ENCODE data around the gene HSPA12B. TPM values are rescaled to one million over a fixed set of nuclear protein-coding genes. Genes with fewer than 3 reads are reported as not detected.
A peak's percentile ranks its signal among the peaks of the same experiment; 100 is the strongest.

HSPA12B gene
- total and polyA plus RNA-seq, 7 donors: 0.69 to 10.5 (median 6.1) TPM

GRCh38 chr20:3733119-3733995 is 872 bp downstream of the HSPA12B start:
- peaks cover 0 to 8% (median 4%) of the 10 kb centered on the region in 4 donors for H3K4me1 ChIP-seq
- WGBS, 2 donors: 83% methylated on average over 20 of the region's 20 CpGs
- intact Hi-C loops (cut with DNase I): no loop called here
- no peak for DNase-seq
- no peaks in the 10 kb centered on the region for H3K36me3 ChIP-seq
- peaks cover 14 to 35% (median 16%) of the 10 kb centered on the region in 3 donors for H3K27me3 ChIP-seq
- peak overlapping the region; percentile 13 to 72 (median 47) for H3K27ac ChIP-seq
- TF ChIP-seq POLR2AphosphoS5 (IDR thresholded peaks at IDR 0.05): no peak
- TF ChIP-seq CTCF (IDR thresholded peaks at IDR 0.05): no peak
- no peak for TF ChIP-seq POLR2A (IDR thresholded peaks at IDR 0.05)
- TF ChIP-seq EP300 (IDR thresholded peaks at IDR 0.05): no peak
- H3K9me3 ChIP-seq: no peaks in the 10 kb centered on the region
- peak overlapping the region; percentile 26 to 44 (median 38) for H3K4me3 ChIP-seq

GRCh38 chr20:3734111-3734843 is 1.8 kb downstream of the HSPA12B start:
- TF ChIP-seq POLR2AphosphoS5 (IDR thresholded peaks at IDR 0.05) (no peak), CTCF (IDR thresholded peaks at IDR 0.05) (no peak), POLR2A (IDR thresholded peaks at IDR 0.05) (no peak)
- Histone ChIP-seq H3K9me3 (no peaks in the 10 kb centered on the region), H3K27ac (peak overlapping the region; percentile 13 to 72 (median 47)), H3K36me3 (no peaks in the 10 kb centered on the region), H3K27me3 (peaks cover 14 to 29% (median 16%) of the 10 kb centered on the region in 3 donors), H3K4me3 (peak overlapping the region in 2 of 4 donors; percentile 44), H3K4me1 (peaks cover 0 to 8% (median 4%) of the 10 kb centered on the region in 4 donors)
- DNase-seq: peak; percentile 71
- intact Hi-C loops (cut with DNase I): no loop called here
- WGBS, 2 donors: 35 to 66% methylated on average over 12 of the region's 12 CpGs

GRCh38 chr20:3735768-3736167 is 3.3 kb downstream of the HSPA12B start:
- H3K4me1 ChIP-seq: peaks cover 0 to 8% (median 4%) of the 10 kb centered on the region in 4 donors
- no peak for TF ChIP-seq POLR2AphosphoS5 (IDR thresholded peaks at IDR 0.05)
- no peak for TF ChIP-seq POLR2A (IDR thresholded peaks at IDR 0.05)
- no peak for TF ChIP-seq EP300 (IDR thresholded peaks at IDR 0.05)
- H3K4me3 ChIP-seq: no peak overlapping the region
- DNase-seq: no peak
- 22 to 68% methylated on average over 4 of the region's 4 CpGs for WGBS, 2 donors
- H3K27ac ChIP-seq: no peak overlapping the region
- intact Hi-C loops (cut with DNase I): no loop called here
- H3K27me3 ChIP-seq: peaks cover 14 to 28% (median 16%) of the 10 kb centered on the region in 3 donors
- no peaks in the 10 kb centered on the region for H3K36me3 ChIP-seq
- H3K9me3 ChIP-seq: no peaks in the 10 kb centered on the region

GRCh38 chr20:3738111-3739053 is 5.9 kb downstream of the HSPA12B start:
- H3K36me3 ChIP-seq: no peaks in the 10 kb centered on the region
- H3K4me1 ChIP-seq: no peaks in the 10 kb centered on the region
- no peak overlapping the region for H3K27ac ChIP-seq
- intact Hi-C loops (cut with DNase I): no loop called here
- no peak overlapping the region for H3K4me3 ChIP-seq
- H3K9me3 ChIP-seq: no peaks in the 10 kb centered on the region
- no peak for DNase-seq
- TF ChIP-seq POLR2A (IDR thresholded peaks at IDR 0.05) (no peak), CTCF (IDR thresholded peaks at IDR 0.05) (no peak), EP300 (IDR thresholded peaks at IDR 0.05) (no peak), POLR2AphosphoS5 (IDR thresholded peaks at IDR 0.05) (no peak)
- WGBS, 2 donors: 66 to 72% methylated on average over 11 of the region's 11 CpGs
- H3K27me3 ChIP-seq: peaks cover under 1 to 5% (median 1%) of the 10 kb centered on the region in 3 donors
